Testis (tissue), 2 donors: ENCODE measurements around the gene NUP155.

Experiments used
- CTCF ChIP-seq, 3 experiments: fragments of 450-650 bp in 2 of 3; fragments of 200-600 bp in 1 of 3; sonication (generic) in 1 of 3; IDR thresholded peaks; one replicate each; pipeline ENCODE4 v1.5.1; 2016 to 2019; ENCODE audit warnings: antibody characterized with exemption in 3 of 3, mild to moderate bottlenecking in 2 of 3, moderate library complexity in 1 of 3
- POLR2A ChIP-seq: fragments of 450-650 bp; IDR thresholded peaks from one replicate; pipeline ENCODE4 v1.6.1; 2017; ENCODE audit warnings: antibody characterized with exemption, mild to moderate bottlenecking, moderate library complexity

- no peak for TF ChIP-seq CTCF (IDR thresholded peaks at IDR 0.05)
- TF ChIP-seq POLR2A = no peak
These were observed 46.4 kb upstream of the NUP155 start for GRCh38 chr5:37417347-37417746.
